DND-41 (cell line): ENCODE data around the gene ZNF521.

Source experiments
- CTCF ChIP-seq: IDR thresholded peaks from 2 replicates; pipeline ENCODE4 v1.5.1; 2012; ENCODE audit warnings: borderline replicate concordance, low read length, moderate library complexity, mild to moderate bottlenecking; ENCODE audit not compliant: poor library complexity, severe bottlenecking; ENCODE audit errors: extremely low read depth
- EZH2 ChIP-seq: IDR thresholded peaks from 3 replicates; pipeline ENCODE4 v1.6.1; 2012; ENCODE audit warnings: borderline replicate concordance, low read depth, mild to moderate bottlenecking, moderate library complexity, low read length, inconsistent platforms; ENCODE audit not compliant: severe bottlenecking

GRCh38 chr18:25072205-25072604 is 279.8 kb downstream of the ZNF521 start:
- TF ChIP-seq CTCF (no peak), EZH2 (no peak)
